HepG2 (cell line): ENCODE data around the gene FDXACB1. TPM values are rescaled to one million over a fixed set of nuclear protein-coding genes. Genes with fewer than 3 reads are reported as not detected.

Experiments used
- ARHGAP35 ChIP-seq: sonication (generic); formaldehyde crosslinking; IDR thresholded peaks from 2 replicates; pipeline ENCODE4 v1.9.0; 2022; ENCODE audit warnings: mild to moderate bottlenecking, inconsistent platforms, moderate library complexity, missing genetic modification reagents, borderline replicate concordance
- CCAR2 ChIP-seq: fragments of 200-400 bp; formaldehyde crosslinking; optimal IDR thresholded peaks from 2 replicates; pipeline ENCODE3; 2018; ENCODE audit warnings: low read depth, mild to moderate bottlenecking, low read length, moderate library complexity
- GATA4 ChIP-seq: sonication (generic); IDR thresholded peaks from 2 replicates; pipeline ENCODE4 v1.6.1; 2016; ENCODE audit warnings: antibody characterized with exemption, low read depth, borderline replicate concordance
- GZF1 ChIP-seq: sonication (generic); formaldehyde crosslinking; IDR thresholded peaks from 2 replicates; pipeline ENCODE4 v1.5.1; 2020; ENCODE audit warnings: mild to moderate bottlenecking, missing genetic modification reagents
- HOXA5 ChIP-seq: sonication (generic); formaldehyde crosslinking; IDR thresholded peaks from 2 replicates; pipeline ENCODE4 v1.4.0; 2020; ENCODE audit warnings: missing genetic modification reagents
- KLF11 ChIP-seq: IDR thresholded peaks from 2 replicates; pipeline ENCODE4 v1.6.1; 2016; ENCODE audit warnings: missing compliant biosample characterization
- KLF16 ChIP-seq, 2 experiments: sonication (generic) in 1 of 2; formaldehyde crosslinking in 1 of 2; IDR thresholded peaks; 2 replicates each; pipeline versions ENCODE4 v1.6.1 to v1.8.0; 2016 to 2023; ENCODE audit warnings: missing genetic modification reagents in 2 of 2, missing compliant biosample characterization in 1 of 2
- MXI1 ChIP-seq: IDR thresholded peaks from 3 replicates; pipeline ENCODE4 v1.6.1; 2012; ENCODE audit warnings: low read depth, low read length, inconsistent platforms, borderline replicate concordance
- NAIF1 ChIP-seq: sonication (generic); formaldehyde crosslinking; IDR thresholded peaks from 2 replicates; pipeline ENCODE4 v1.5.0; 2020; ENCODE audit warnings: mild to moderate bottlenecking, missing genetic modification reagents, borderline replicate concordance
- NCOA5 ChIP-seq: sonication (generic); formaldehyde crosslinking; IDR thresholded peaks from 2 replicates; pipeline ENCODE4 v1.4.0; 2020; ENCODE audit warnings: missing genetic modification reagents
- NFE2L1 ChIP-seq: sonication (generic); formaldehyde crosslinking; IDR thresholded peaks from 2 replicates; pipeline ENCODE4 v1.4.0; 2020; ENCODE audit warnings: missing genetic modification reagents, mild to moderate bottlenecking, borderline replicate concordance
- SOX13 ChIP-seq, 3 experiments: fragments of 450-650 bp in 1 of 3; sonication (generic) in 1 of 3; formaldehyde crosslinking in 1 of 3; IDR thresholded peaks in 2 of 3; conservative IDR thresholded peaks in 1 of 3; 2 replicates each; pipeline versions ENCODE4 v1.5.0 to v1.6.1; 2016 to 2020; ENCODE audit warnings: antibody characterized with exemption in 1 of 3, mild to moderate bottlenecking in 1 of 3, missing compliant biosample characterization in 1 of 3, missing genetic modification reagents in 1 of 3, moderate library complexity in 1 of 3
- ZIK1 ChIP-seq: sonication (generic); formaldehyde crosslinking; IDR thresholded peaks from 2 replicates; pipeline ENCODE4 v1.5.0; 2020; ENCODE audit warnings: mild to moderate bottlenecking, low read depth, missing genetic modification reagents, borderline replicate concordance
- ZNF326 ChIP-seq: sonication (generic); formaldehyde crosslinking; IDR thresholded peaks from 2 replicates; pipeline ENCODE4 v1.4.0; 2020; ENCODE audit warnings: missing genetic modification reagents, borderline replicate concordance
- ZNF331 ChIP-seq: sonication (generic); formaldehyde crosslinking; IDR thresholded peaks from 2 replicates; pipeline ENCODE4 v1.4.0; 2020; ENCODE audit warnings: missing genetic modification reagents
- ZNF549 ChIP-seq: sonication (generic); formaldehyde crosslinking; IDR thresholded peaks from 2 replicates; pipeline ENCODE4 v1.5.0; 2020; ENCODE audit warnings: missing genetic modification reagents
- ZNF552 ChIP-seq: sonication (generic); formaldehyde crosslinking; IDR thresholded peaks from 2 replicates; pipeline ENCODE4 v1.9.0; 2022; ENCODE audit warnings: missing genetic modification reagents, mild to moderate bottlenecking, borderline replicate concordance
- ZNF589 ChIP-seq: sonication (generic); formaldehyde crosslinking; conservative IDR thresholded peaks from 2 replicates; pipeline ENCODE4 v1.8.0; 2022; ENCODE audit warnings: mild to moderate bottlenecking, moderate library complexity, missing genetic modification reagents
- ZNF782 ChIP-seq: sonication (generic); formaldehyde crosslinking; IDR thresholded peaks from 2 replicates; pipeline ENCODE4 v1.4.0; 2020; ENCODE audit warnings: missing genetic modification reagents, mild to moderate bottlenecking, borderline replicate concordance
- polyA plus RNA-seq, 8 experiments: library from polyadenylated mRNA; depleted of rRNA in 3 of 8; stranded (reverse) in 7 of 8; unstranded in 1 of 8; fragments of >200 nt; fragmentation: Illumina TruSeq in 4 of 8; extraction: Trizol in 4 of 8; gene quantifications; 2 replicates each; pipeline versions ENCODE4 v1.2.1 to v1.2.3, GENCODE V29; 2011 to 2016; ENCODE audit warnings: low read depth in 4 of 8, missing spikeins in 1 of 8, mixed read lengths in 1 of 8; ENCODE audit not compliant: insufficient read depth in 1 of 8
- total RNA-seq, 5 experiments: library from RNA; depleted of rRNA; stranded (reverse); fragments of >200 nt; fragmentation: Illumina TruSeq; extraction: Trizol; gene quantifications; 2 replicates each; pipeline ENCODE4 v1.2.3, GENCODE V29; 2016; ENCODE audit warnings: low read depth in 1 of 5
- TF ChIP-seq, protein P1 (sequence below): sonication (generic); formaldehyde crosslinking; IDR thresholded peaks from 2 replicates; pipeline ENCODE4 v1.5.0; 2020; ENCODE audit warnings: mild to moderate bottlenecking, missing genetic modification reagents, borderline replicate concordance
- TF ChIP-seq, protein P2 (sequence below): IDR thresholded peaks from 2 replicates; pipeline ENCODE4 v1.6.1; 2018; ENCODE audit warnings: missing genetic modification reagents, mild to moderate bottlenecking, missing compliant biosample characterization
- TF ChIP-seq, protein P3 (sequence below): IDR thresholded peaks from 2 replicates; pipeline ENCODE4 v1.6.1; 2012; ENCODE audit warnings: low read length, improper control_type of control experiment

FDXACB1 gene
- total and polyA plus RNA-seq, 2 of the 13 experiments (the other 11 are each of a cell fraction or from before 2014, with no cell fraction given), result 1.1 to 3.4 TPM

DNA sequence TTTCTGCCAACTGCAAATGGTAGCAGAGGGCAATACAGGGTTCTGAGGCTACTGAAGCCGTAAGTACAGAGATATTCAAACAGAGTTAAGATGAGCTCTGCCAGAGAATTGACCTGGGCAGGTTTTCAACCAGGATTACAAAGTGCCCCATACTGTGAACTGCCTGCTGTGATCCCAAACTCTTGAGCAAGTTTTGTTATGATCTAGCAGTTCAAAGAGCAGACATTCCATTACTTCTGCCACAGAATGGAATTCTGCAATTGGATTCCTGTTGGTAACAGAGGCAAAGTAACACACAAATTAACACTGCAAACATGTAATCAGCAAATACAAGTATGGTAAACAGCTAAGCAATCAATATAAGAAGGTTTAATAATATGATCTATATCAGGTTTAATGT lies 38.8 kb downstream of the FDXACB1 start (continued):
- TF ChIP-seq ARHGAP35 (no peak), SOX13 (IDR thresholded peaks at IDR 0.05) (no peak), SOX13 (CRISPR knock-in tag; conservative IDR thresholded peaks at IDR 0.05 in 1 of 2, IDR thresholded peaks at IDR 0.05 in 1 of 2) (peak in 1 of 2 experiments; percentile 84; a peak in 2 of 4 replicates), CCAR2 (no peak), ZNF782 (CRISPR knock-in tag) (no peak), ZNF552 (CRISPR knock-in tag) (no peak), ZNF326 (CRISPR knock-in tag) (no peak), GZF1 (CRISPR knock-in tag) (no peak), HOXA5 (CRISPR knock-in tag) (no peak), ZNF331 (CRISPR knock-in tag) (peak; percentile 73; the same call in 1 of the 2 replicates), ZNF549 (no peak), ZNF589 (CRISPR knock-in tag) (no peak), NAIF1 (CRISPR knock-in tag) (no peak), KLF11 (no peak), ZIK1 (no peak), NFE2L1 (CRISPR knock-in tag) (no peak), KLF16 (CRISPR knock-in tag; IDR thresholded peaks at IDR 0.05) (peak in 1 of 2 experiments; percentile 34; a peak in 1 of 4 replicates), MXI1 (no peak), NCOA5 (CRISPR knock-in tag) (no peak), GATA4 (no peak)
- TF ChIP-seq, protein P1, sequence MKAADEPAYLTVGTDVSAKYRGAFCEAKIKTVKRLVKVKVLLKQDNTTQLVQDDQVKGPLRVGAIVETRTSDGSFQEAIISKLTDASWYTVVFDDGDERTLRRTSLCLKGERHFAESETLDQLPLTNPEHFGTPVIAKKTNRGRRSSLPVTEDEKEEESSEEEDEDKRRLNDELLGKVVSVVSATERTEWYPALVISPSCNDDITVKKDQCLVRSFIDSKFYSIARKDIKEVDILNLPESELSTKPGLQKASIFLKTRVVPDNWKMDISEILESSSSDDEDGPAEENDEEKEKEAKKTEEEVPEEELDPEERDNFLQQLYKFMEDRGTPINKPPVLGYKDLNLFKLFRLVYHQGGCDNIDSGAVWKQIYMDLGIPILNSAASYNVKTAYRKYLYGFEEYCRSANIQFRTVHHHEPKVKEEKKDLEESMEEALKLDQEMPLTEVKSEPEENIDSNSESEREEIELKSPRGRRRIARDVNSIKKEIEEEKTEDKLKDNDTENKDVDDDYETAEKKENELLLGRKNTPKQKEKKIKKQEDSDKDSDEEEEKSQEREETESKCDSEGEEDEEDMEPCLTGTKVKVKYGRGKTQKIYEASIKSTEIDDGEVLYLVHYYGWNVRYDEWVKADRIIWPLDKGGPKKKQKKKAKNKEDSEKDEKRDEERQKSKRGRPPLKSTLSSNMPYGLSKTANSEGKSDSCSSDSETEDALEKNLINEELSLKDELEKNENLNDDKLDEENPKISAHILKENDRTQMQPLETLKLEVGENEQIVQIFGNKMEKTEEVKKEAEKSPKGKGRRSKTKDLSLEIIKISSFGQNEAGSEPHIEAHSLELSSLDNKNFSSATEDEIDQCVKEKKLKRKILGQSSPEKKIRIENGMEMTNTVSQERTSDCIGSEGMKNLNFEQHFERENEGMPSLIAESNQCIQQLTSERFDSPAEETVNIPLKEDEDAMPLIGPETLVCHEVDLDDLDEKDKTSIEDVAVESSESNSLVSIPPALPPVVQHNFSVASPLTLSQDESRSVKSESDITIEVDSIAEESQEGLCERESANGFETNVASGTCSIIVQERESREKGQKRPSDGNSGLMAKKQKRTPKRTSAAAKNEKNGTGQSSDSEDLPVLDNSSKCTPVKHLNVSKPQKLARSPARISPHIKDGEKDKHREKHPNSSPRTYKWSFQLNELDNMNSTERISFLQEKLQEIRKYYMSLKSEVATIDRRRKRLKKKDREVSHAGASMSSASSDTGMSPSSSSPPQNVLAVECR (CRISPR knock-in tag), result no peak; the same call in 1 of the 2 replicates
- TF ChIP-seq, protein P2, sequence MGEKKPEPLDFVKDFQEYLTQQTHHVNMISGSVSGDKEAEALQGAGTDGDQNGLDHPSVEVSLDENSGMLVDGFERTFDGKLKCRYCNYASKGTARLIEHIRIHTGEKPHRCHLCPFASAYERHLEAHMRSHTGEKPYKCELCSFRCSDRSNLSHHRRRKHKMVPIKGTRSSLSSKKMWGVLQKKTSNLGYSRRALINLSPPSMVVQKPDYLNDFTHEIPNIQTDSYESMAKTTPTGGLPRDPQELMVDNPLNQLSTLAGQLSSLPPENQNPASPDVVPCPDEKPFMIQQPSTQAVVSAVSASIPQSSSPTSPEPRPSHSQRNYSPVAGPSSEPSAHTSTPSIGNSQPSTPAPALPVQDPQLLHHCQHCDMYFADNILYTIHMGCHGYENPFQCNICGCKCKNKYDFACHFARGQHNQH (CRISPR knock-in tag), result peak; percentile 57; the same call in 1 of the 2 replicates
- TF ChIP-seq, protein P3, sequence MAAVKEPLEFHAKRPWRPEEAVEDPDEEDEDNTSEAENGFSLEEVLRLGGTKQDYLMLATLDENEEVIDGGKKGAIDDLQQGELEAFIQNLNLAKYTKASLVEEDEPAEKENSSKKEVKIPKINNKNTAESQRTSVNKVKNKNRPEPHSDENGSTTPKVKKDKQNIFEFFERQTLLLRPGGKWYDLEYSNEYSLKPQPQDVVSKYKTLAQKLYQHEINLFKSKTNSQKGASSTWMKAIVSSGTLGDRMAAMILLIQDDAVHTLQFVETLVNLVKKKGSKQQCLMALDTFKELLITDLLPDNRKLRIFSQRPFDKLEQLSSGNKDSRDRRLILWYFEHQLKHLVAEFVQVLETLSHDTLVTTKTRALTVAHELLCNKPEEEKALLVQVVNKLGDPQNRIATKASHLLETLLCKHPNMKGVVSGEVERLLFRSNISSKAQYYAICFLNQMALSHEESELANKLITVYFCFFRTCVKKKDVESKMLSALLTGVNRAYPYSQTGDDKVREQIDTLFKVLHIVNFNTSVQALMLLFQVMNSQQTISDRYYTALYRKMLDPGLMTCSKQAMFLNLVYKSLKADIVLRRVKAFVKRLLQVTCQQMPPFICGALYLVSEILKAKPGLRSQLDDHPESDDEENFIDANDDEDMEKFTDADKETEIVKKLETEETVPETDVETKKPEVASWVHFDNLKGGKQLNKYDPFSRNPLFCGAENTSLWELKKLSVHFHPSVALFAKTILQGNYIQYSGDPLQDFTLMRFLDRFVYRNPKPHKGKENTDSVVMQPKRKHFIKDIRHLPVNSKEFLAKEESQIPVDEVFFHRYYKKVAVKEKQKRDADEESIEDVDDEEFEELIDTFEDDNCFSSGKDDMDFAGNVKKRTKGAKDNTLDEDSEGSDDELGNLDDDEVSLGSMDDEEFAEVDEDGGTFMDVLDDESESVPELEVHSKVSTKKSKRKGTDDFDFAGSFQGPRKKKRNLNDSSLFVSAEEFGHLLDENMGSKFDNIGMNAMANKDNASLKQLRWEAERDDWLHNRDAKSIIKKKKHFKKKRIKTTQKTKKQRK, result no peak
